GM12864 (cell line): ENCODE measurements around the gene CTNNA2.
"Not testable (repeated sequence)": the region's sequence is repeated elsewhere in the genome, so short reads cannot be mapped to it uniquely, and the experiment has no call there.

Source experiments
- DNase-seq: peaks from one replicate; pipeline ENCODE4 v3.0.0-alpha.2; 2011; ENCODE audit warnings: low read depth
- H3K4me3 ChIP-seq: 2 replicates; pipeline ENCODE4 v1.5.1; 2011; ENCODE audit warnings: mild to moderate bottlenecking, low read depth, low read length, control low read depth
- CTCF ChIP-seq: IDR thresholded peaks from 2 replicates; pipeline ENCODE4 v1.5.1; 2011; ENCODE audit warnings: low read depth, mild to moderate bottlenecking, moderate library complexity, low read length, control low read depth, inconsistent platforms; ENCODE audit errors: missing control alignments

Gene CTNNA2

GRCh38 chr2:80139001-80139400 is 626.1 kb downstream of the CTNNA2 start:
- no peak overlapping the region for H3K4me3 ChIP-seq
- TF ChIP-seq CTCF: no peak
- no peak for DNase-seq

- TF ChIP-seq CTCF: no peak
- no peak for DNase-seq
- H3K4me3 ChIP-seq: no peak overlapping the region
These were observed 628.3 kb downstream of the CTNNA2 start for GRCh38 chr2:80141007-80141726.

GRCh38 chr2:80145499-80145898 is 632.6 kb downstream of the CTNNA2 start:
- DNase-seq: no peak
- TF ChIP-seq CTCF: no peak

GRCh38 chr2:80146757-80147156 is 633.9 kb downstream of the CTNNA2 start:
- not testable (repeated sequence) for DNase-seq, H3K4me3 ChIP-seq

More at GRCh38 chr2:80145499-80145898, 632.6 kb downstream of the CTNNA2 start:
- H3K4me3 ChIP-seq: no peak overlapping the region

- TF ChIP-seq CTCF: no peak
- no peak overlapping the region for H3K4me3 ChIP-seq
- DNase-seq: no peak
These were observed 634.8 kb downstream of the CTNNA2 start for GRCh38 chr2:80147690-80148089.

GRCh38 chr2:80148906-80149305 is 636.1 kb downstream of the CTNNA2 start:
- TF ChIP-seq CTCF: no peak
- no peak for DNase-seq
- no peak overlapping the region for H3K4me3 ChIP-seq

- DNase-seq: no peak
- no peak overlapping the region for H3K4me3 ChIP-seq
- TF ChIP-seq CTCF: no peak
These were observed 637.1 kb downstream of the CTNNA2 start for GRCh38 chr2:80149991-80150390.
